OCI-LY3 (cell line): Measurements from ENCODE around the gene POU5F1.
"Not testable (repeated sequence)": the region's sequence is repeated elsewhere in the genome, so short reads cannot be mapped to it uniquely, and the experiment has no call there.

Experiments
- H2AFZ ChIP-seq: fragments of 200-600, 300-600 bp; shearing (Covaris generic); 2 replicates; pipeline ENCODE4 v1.6.0; 2014; ENCODE audit warnings: antibody characterized with exemption, low read depth, low read length
- H3K27ac ChIP-seq: fragments of 200-600, 300-600 bp; sonication (generic); 2 replicates; pipeline ENCODE4 v1.5.1; 2014; ENCODE audit warnings: mild to moderate bottlenecking, low read length, moderate library complexity, mixed read lengths
- H3K27me3 ChIP-seq: fragments of 200-600, 300-600 bp; sonication (generic); 2 replicates; pipeline ENCODE4 v1.6.1; 2014; ENCODE audit warnings: low read depth, low read length, mixed read lengths
- H3K36me3 ChIP-seq: fragments of 200-600, 300-600 bp; sonication (generic); replicated peaks from 2 replicates; pipeline ENCODE3; 2014; ENCODE audit warnings: low read depth, low read length, mixed read lengths
- H3K4me1 ChIP-seq: fragments of 300-600, 200-600 bp; sonication (generic); 2 replicates; pipeline ENCODE4 v1.6.1; 2014; ENCODE audit warnings: low read length, mixed read lengths
- H3K4me2 ChIP-seq: fragments of 200-600, 300-600 bp; sonication (generic); 2 replicates; pipeline ENCODE4 v1.6.1; 2014; ENCODE audit warnings: low read length, mixed read lengths
- H3K4me3 ChIP-seq: fragments of 300-600, 200-600 bp; sonication (generic); 2 replicates; pipeline ENCODE4 v1.5.1; 2014; ENCODE audit warnings: antibody characterized with exemption, mild to moderate bottlenecking, low read length, moderate library complexity
- H3K79me2 ChIP-seq: fragments of 300-600, 200-600 bp; shearing (Covaris generic); 2 replicates; pipeline ENCODE4 v1.6.1; 2014; ENCODE audit warnings: mild to moderate bottlenecking, low read length, mixed read lengths
- H3K9ac ChIP-seq: fragments of 300-600, 200-600 bp; shearing (Covaris generic); 2 replicates; pipeline ENCODE4 v1.6.0; 2014; ENCODE audit warnings: mild to moderate bottlenecking, low read length, moderate library complexity
- H3K9me3 ChIP-seq: fragments of 200-600, 300-600 bp; shearing (Covaris generic); 2 replicates; pipeline ENCODE4 v1.6.1; 2014; ENCODE audit warnings: low read length, mixed read lengths; ENCODE audit not compliant: insufficient read depth
- H4K20me1 ChIP-seq: fragments of 200-600, 300-600 bp; sonication (generic); 2 replicates; pipeline ENCODE4 v1.6.1; 2016; ENCODE audit warnings: low read length, mixed read lengths; ENCODE audit not compliant: insufficient read depth
- EZH2phosphoT487 ChIP-seq: fragments of 200-600 bp; shearing (Covaris generic); IDR thresholded peaks from 2 replicates; pipeline ENCODE4 v1.6.1; 2018; ENCODE audit warnings: antibody characterized with exemption, mixed run types, low read depth
- TF ChIP-seq, protein P1 (sequence below): fragments of 200-600, 300-600 bp; sonication (generic); IDR thresholded peaks from 2 replicates; pipeline ENCODE4 v1.5.1; 2014; ENCODE audit warnings: antibody characterized with exemption, low read length, low read depth

POU5F1 gene

GRCh38 chr6:31205638-31206037, 35.2 kb upstream of the POU5F1 start:
- H3K4me2 ChIP-seq: no peak overlapping the region
- H3K4me3 ChIP-seq: no peak overlapping the region
- no peaks in the 10 kb centered on the region for H3K27me3 ChIP-seq
- no peak overlapping the region for H2AFZ ChIP-seq
- H3K27ac ChIP-seq: no peak overlapping the region
- TF ChIP-seq, protein P1, sequence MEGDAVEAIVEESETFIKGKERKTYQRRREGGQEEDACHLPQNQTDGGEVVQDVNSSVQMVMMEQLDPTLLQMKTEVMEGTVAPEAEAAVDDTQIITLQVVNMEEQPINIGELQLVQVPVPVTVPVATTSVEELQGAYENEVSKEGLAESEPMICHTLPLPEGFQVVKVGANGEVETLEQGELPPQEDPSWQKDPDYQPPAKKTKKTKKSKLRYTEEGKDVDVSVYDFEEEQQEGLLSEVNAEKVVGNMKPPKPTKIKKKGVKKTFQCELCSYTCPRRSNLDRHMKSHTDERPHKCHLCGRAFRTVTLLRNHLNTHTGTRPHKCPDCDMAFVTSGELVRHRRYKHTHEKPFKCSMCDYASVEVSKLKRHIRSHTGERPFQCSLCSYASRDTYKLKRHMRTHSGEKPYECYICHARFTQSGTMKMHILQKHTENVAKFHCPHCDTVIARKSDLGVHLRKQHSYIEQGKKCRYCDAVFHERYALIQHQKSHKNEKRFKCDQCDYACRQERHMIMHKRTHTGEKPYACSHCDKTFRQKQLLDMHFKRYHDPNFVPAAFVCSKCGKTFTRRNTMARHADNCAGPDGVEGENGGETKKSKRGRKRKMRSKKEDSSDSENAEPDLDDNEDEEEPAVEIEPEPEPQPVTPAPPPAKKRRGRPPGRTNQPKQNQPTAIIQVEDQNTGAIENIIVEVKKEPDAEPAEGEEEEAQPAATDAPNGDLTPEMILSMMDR: no peak
- no peak for TF ChIP-seq EZH2phosphoT487
- peaks cover 12% of the 10 kb centered on the region for H3K79me2 ChIP-seq
- peaks cover 40% of the 10 kb centered on the region for H3K4me1 ChIP-seq
- H3K36me3 ChIP-seq: peaks cover 6% of the 10 kb centered on the region
- H4K20me1 ChIP-seq: no peaks in the 10 kb centered on the region
- H3K9me3 ChIP-seq: no peaks in the 10 kb centered on the region
- H3K9ac ChIP-seq: no peak overlapping the region

DNA sequence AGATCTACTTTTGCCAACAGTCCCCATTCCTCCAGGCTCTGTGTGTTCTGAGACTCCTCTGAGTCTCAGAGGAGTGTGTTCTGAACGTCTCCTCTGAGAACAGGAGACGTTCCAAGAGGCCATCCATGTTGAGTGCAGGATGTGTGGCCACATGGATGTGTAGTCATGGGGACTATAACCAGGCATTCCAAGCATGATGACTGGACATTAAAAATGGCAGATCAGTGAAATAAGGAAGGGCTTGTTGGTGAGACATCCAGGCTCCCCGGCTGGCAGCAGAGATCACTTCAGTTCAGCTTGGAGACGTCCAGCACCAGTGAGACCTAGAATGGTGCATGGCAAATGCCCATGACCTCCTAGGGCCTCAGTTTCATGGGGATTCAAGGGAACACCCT, 34.3 kb upstream of the POU5F1 start:
- Histone ChIP-seq H4K20me1 (no peaks in the 10 kb centered on the region), H3K79me2 (peaks cover 21% of the 10 kb centered on the region), H3K36me3 (peaks cover 15% of the 10 kb centered on the region), H3K9me3 (peaks cover 6% of the 10 kb centered on the region; the same call in 1 of the 2 replicates), H3K27me3 (no peaks in the 10 kb centered on the region), H3K4me1 (peaks cover 40% of the 10 kb centered on the region), H3K4me3 (peak overlapping the region; percentile 70), H3K9ac (peak overlapping the region; percentile 87), H2AFZ (no peak overlapping the region), H3K27ac (peak overlapping the region; percentile 100), H3K4me2 (peak overlapping the region; percentile 90)
- TF ChIP-seq EZH2phosphoT487: no peak
- TF ChIP-seq, protein P1: no peak

DNA sequence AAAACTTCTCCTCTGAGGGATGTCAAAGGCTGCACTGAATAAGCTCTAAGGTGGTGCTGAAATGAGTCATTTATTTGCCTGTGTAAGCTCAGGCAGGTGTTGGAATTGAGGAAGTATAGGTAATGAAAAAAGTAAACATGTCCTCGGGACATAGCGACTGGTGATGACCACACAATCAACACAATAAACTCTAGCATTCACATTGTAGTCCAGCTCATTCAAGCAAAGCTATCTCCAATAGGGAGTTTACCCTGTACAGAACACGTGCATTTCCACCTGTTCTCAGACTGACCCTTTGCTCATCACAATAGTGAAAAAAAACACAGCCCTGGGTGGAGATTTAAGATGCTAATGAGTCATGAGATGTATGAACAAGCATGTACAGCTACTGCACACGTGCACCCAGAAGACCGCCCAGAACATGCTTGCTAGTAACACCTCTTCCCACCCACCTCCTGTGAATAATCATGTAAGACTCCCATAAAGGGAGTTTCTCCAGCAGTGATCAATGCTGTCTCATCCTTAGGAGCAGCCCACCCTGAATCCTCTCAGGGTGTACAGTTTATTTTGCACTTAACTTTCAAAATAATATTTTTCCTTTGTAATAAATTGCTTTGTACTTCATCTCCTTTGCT, 33.0 kb upstream of the POU5F1 start:
- H3K9ac ChIP-seq: peak overlapping the region; percentile 87
- peak overlapping the region; percentile 100 for H3K27ac ChIP-seq
- H3K4me2 ChIP-seq: peak overlapping the region; percentile 90
- H2AFZ ChIP-seq: no peak overlapping the region
- H3K79me2 ChIP-seq: peaks cover 34% of the 10 kb centered on the region
- no peaks in the 10 kb centered on the region for H4K20me1 ChIP-seq
- H3K4me3 ChIP-seq: peak overlapping the region; percentile 70
- H3K27me3 ChIP-seq: no peaks in the 10 kb centered on the region
- H3K9me3 ChIP-seq: peaks cover 10% of the 10 kb centered on the region; the same call in 1 of the 2 replicates
- peaks cover 45% of the 10 kb centered on the region for H3K4me1 ChIP-seq
- TF ChIP-seq EZH2phosphoT487: no peak
- TF ChIP-seq, protein P1: no peak
- H3K36me3 ChIP-seq: peaks cover 21% of the 10 kb centered on the region

DNA sequence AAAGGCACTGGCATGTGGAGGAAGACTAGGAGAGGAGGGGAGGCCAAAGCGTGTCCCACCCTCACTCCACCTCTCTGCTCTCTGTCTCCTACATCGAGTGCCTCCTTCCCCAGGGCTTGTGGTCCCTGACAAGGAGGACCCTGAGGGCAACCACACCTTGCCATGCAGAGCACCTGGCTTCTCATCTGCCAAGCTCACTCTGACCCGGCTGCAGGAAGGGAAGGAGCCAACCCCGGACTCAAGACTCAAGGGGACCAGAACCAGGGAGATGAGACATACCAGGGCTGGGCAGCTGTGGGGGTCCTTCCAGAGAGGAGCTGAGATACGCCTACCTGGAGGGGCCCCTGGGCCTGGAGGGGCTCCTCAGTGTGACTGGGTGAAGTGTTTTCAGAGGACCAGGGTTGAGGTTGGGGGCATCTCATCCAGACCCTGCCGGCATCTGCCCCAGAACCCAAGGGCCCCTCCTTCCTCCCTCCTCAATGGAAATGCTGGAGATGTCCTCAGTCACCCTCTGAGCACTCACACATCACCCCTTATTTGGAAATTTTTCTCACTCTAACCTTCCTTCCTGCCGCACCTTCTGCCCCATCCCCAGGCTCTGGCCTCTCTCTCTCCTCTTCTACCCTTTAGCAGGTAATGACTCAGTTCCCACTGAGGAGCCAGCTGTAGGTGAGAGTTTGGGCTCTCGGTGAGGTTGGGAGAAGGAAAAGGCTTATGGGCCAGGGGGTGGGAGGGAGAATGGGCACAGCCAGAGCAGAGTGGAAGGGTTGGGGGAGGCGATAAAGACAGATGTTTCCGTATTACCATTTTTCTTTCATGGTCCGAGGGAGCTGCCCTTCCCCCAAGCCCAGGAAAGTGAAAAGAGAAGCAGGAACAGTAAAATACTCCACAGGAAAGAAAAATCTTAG, 32.0 kb upstream of the POU5F1 start:
- Histone ChIP-seq H3K27me3 (no peaks in the 10 kb centered on the region), H3K27ac (peak overlapping the region; percentile 100), H3K9ac (peak overlapping the region; percentile 87), H4K20me1 (no peaks in the 10 kb centered on the region), H3K4me2 (peak overlapping the region; percentile 90), H2AFZ (no peak overlapping the region), H3K79me2 (peaks cover 39% of the 10 kb centered on the region), H3K9me3 (peaks cover 10% of the 10 kb centered on the region; the same call in 1 of the 2 replicates), H3K36me3 (peaks cover 21% of the 10 kb centered on the region), H3K4me3 (peak overlapping the region; percentile 70), H3K4me1 (peaks cover 45% of the 10 kb centered on the region)
- TF ChIP-seq EZH2phosphoT487: no peak
- TF ChIP-seq, protein P1: no peak

DNA sequence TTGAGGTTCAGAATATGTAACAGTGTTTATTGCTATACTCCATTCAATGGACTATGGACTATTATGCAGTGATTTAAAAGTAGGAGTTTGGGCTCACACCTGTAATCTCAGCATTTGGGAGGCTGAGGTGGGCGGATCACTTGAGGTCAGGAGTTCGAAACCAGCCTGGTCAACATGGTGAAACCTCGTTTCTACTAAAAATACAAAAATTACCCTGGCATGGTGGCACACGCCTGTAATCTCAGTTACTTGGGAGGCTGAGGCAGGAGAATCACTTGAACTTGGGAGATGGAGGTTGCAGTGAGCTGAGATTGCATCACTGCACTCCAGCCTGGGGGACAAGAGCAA, 28.6 kb upstream of the POU5F1 start:
- H3K4me2 ChIP-seq: peak overlapping the region; percentile 67
- not testable (repeated sequence) for H3K27me3 ChIP-seq, H2AFZ ChIP-seq, H4K20me1 ChIP-seq
- peaks cover 21% of the 10 kb centered on the region for H3K36me3 ChIP-seq
- peak overlapping the region; percentile 91 for H3K4me3 ChIP-seq
- peak overlapping the region; percentile 94; the same call in 1 of the 2 replicates for H3K9ac ChIP-seq
- peaks cover 10% of the 10 kb centered on the region; the same call in 1 of the 2 replicates for H3K9me3 ChIP-seq
- peak overlapping the region; percentile 90; the same call in 1 of the 2 replicates for H3K27ac ChIP-seq
- H3K79me2 ChIP-seq: peaks cover 39% of the 10 kb centered on the region
- H3K4me1 ChIP-seq: peaks cover 38% of the 10 kb centered on the region
